Heart left ventricle (tissue), 13 donors: ENCODE data around the gene PATJ.

Experiments
- CTCF ChIP-seq, 12 donors: fragments of 200-600 bp; sonication (generic) in 4 of 12; IDR thresholded peaks; one replicate each; pipeline versions ENCODE4 v1.5.0 to v1.8.0; 2018 to 2022; ENCODE audit warnings: antibody characterized with exemption in 12 of 12, mild to moderate bottlenecking in 5 of 12
- POLR2A ChIP-seq, 2 donors: fragments of 450-650 bp; IDR thresholded peaks; one replicate each; pipeline ENCODE4 v1.6.1; 2017; ENCODE audit warnings: antibody characterized with exemption in 2 of 2, mild to moderate bottlenecking in 2 of 2, moderate library complexity in 2 of 2
- donor health status: ischemic (EF 13 %, LVEDD 7.1; RV severe dilation, severe dysfunction).
- donor health status: DM: no; HTN: yes; CAD: no.
- donor health status: DM: no; HTN: no; CAD: no.
- donor health status: ischemic (EF 25% LVEDD 6.9; RV normal size, moderate dysfunction).
- donor health status: ischemic (EF 25% LVEDD 5.7; RV mildly dilated, moderate dysfunction).
- donor health status: ischemic (EF 35%, LVEDD 5.7; RV mildly dilated, moderate dysfunction).
- donor health status: nonischemic (EF 11% LVEDD 7.7; RV severe dilation, severe dysfunction).
- donor health status: DM: yes; HTN: yes; CAD: no.
- donor health status: PGD.
- donor health status: ischemic (EF 29% LVEDD 5.4; RV normal size, mild dysfunction).
- donor health status: nonischemic (EF 23%, LVEDD 6.1; RV moderate dilation, normal function).

- TF ChIP-seq CTCF (IDR thresholded peaks at IDR 0.05) = no peak
- no peak for TF ChIP-seq POLR2A (IDR thresholded peaks at IDR 0.05)
Observed at GRCh38 chr1:62040450-62040849, 298.2 kb downstream of the PATJ start.
